Astrocyte (in vitro differentiated cells and primary cell): ENCODE measurements around the gene CBX7. TPM values are rescaled to one million over a fixed set of nuclear protein-coding genes. Genes with fewer than 3 reads are reported as not detected.

Experiments
- total RNA-seq: library from RNA; stranded (reverse); gene quantifications from 2 replicates; pipeline ENCODE4 v1.2.1, GENCODE V29; 2021

Gene CBX7
- total RNA-seq, 1 donor from 2014 or later = 1.2 TPM

Other genes with a start within 250 kb of the CBX7 start
- not detected in 2 replicates for gene APOBEC3A, start 195.1 kb downstream of the CBX7 start, total RNA-seq
- 3.0 and 4.0 TPM in 2 replicates for gene APOBEC3B, start 170.3 kb downstream of the CBX7 start, total RNA-seq
- gene APOBEC3C, start 138.4 kb downstream of the CBX7 start, total RNA-seq = 32.5 and 37.0 TPM in 2 replicates
- gene APOBEC3D, start 131.6 kb downstream of the CBX7 start, total RNA-seq = 0.93 and 1.5 TPM in 2 replicates
- 10.4 and 11.0 TPM in 2 replicates for gene APOBEC3F, start 111.8 kb downstream of the CBX7 start, total RNA-seq
- gene APOBEC3G, start 75.4 kb downstream of the CBX7 start, total RNA-seq = 2.4 and 2.7 TPM in 2 replicates
- 0.30 and 0.48 TPM in 2 replicates for gene APOBEC3H, start 55.4 kb downstream of the CBX7 start, total RNA-seq
- gene PDGFB, start 92.3 kb upstream of the CBX7 start, total RNA-seq = 17.0 and 27.3 TPM in 2 replicates
- 1,056 and 1,182 TPM in 2 replicates for gene RPL3, start 166.9 kb upstream of the CBX7 start, total RNA-seq
- gene SYNGR1, start 197.3 kb upstream of the CBX7 start, total RNA-seq = 12.0 and 14.1 TPM in 2 replicates
- gene TAB1, start 247.1 kb upstream of the CBX7 start, total RNA-seq = 13.4 and 13.8 TPM in 2 replicates